Endothelial cell of umbilical vein (primary cell): ENCODE measurements around the gene INSIG2.

ENCODE experiments used
- POLR2AphosphoS5 ChIP-seq: IDR thresholded peaks from 2 replicates; pipeline ENCODE4 v1.6.1; 2012; ENCODE audit warnings: low read depth, mild to moderate bottlenecking, control low read depth, low read length, moderate library complexity; ENCODE audit not compliant: insufficient read depth
- TF ChIP-seq, protein P1 (sequence below), 2 donors: IDR thresholded peaks; 1 replicate in 1 of 2; 2 replicates in 1 of 2; pipeline ENCODE4 v1.5.1; 2011; ENCODE audit warnings: low read length in 2 of 2, mild to moderate bottlenecking in 2 of 2, moderate library complexity in 2 of 2, control low read depth in 1 of 2, inconsistent platforms in 1 of 2, low read depth in 1 of 2; ENCODE audit not compliant: insufficient read depth in 1 of 2; ENCODE audit errors: extremely low read depth in 1 of 2

DNA sequence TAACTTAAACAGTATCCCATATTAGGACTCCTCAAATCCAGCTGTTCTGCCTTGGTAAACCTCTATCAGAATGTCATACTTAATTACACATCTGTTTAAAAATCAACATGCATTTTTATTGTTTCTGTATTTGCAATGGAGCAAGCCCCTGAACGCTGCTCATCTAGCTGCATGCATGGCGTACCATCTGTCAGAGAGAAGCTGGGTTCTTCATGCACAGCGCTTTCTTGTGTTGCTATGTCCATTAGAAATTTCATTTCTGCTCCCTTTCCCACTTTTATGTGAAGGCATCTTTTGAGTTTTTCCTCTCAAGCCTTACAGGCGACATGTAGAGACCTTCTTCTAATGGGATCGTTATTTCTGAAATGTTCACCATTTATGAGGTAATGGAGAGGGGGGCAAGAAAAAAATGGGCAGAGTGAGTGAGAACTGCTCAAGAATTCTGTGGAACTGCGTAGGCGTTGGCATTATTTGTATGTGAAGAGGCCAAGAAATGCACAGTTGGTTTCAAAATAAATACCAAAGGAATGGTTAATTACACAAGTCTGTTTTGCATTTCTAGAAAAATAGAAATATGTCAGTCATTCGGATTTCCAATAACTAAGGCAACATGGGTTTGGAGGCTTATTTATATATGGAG is 31.6 kb downstream of the INSIG2 start:
- TF ChIP-seq, protein P1, sequence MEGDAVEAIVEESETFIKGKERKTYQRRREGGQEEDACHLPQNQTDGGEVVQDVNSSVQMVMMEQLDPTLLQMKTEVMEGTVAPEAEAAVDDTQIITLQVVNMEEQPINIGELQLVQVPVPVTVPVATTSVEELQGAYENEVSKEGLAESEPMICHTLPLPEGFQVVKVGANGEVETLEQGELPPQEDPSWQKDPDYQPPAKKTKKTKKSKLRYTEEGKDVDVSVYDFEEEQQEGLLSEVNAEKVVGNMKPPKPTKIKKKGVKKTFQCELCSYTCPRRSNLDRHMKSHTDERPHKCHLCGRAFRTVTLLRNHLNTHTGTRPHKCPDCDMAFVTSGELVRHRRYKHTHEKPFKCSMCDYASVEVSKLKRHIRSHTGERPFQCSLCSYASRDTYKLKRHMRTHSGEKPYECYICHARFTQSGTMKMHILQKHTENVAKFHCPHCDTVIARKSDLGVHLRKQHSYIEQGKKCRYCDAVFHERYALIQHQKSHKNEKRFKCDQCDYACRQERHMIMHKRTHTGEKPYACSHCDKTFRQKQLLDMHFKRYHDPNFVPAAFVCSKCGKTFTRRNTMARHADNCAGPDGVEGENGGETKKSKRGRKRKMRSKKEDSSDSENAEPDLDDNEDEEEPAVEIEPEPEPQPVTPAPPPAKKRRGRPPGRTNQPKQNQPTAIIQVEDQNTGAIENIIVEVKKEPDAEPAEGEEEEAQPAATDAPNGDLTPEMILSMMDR (IDR thresholded peaks at IDR 0.05; ENCODE audit: extremely low read depth in 1 of 2, insufficient read depth in 1 of 2, low read depth in 1 of 2, low read length in 2 of 2), result no peak
- TF ChIP-seq POLR2AphosphoS5, result no peak
